Skeletal muscle tissue (tissue), 5 donors: ENCODE measurements around the gene PTPN18. TPM values are rescaled to one million over a fixed set of nuclear protein-coding genes. Genes with fewer than 3 reads are reported as not detected.
"Not testable (repeated sequence)": the region's sequence is repeated elsewhere in the genome, so short reads cannot be mapped to it uniquely, and the experiment has no call there.

Experiments used
- H3K27ac ChIP-seq: one replicate; pipeline ENCODE4 v1.7.0; 2013; ENCODE audit warnings: mild to moderate bottlenecking, low read depth, low read length, inconsistent platforms
- H3K27me3 ChIP-seq, 3 donors: one replicate each; pipeline ENCODE4 v1.7.0; 2013; ENCODE audit warnings: low read length in 3 of 3; ENCODE audit not compliant: control insufficient read depth in 3 of 3, insufficient read depth in 3 of 3
- H3K36me3 ChIP-seq, 3 donors: one replicate each; pipeline ENCODE4 v1.7.0; 2013; ENCODE audit warnings: low read length in 3 of 3; ENCODE audit not compliant: control insufficient read depth in 3 of 3, insufficient read depth in 3 of 3
- H3K4me1 ChIP-seq, 3 donors: one replicate each; pipeline ENCODE4 v1.7.0; 2013; ENCODE audit warnings: low read length in 3 of 3, mild to moderate bottlenecking in 3 of 3; ENCODE audit not compliant: control insufficient read depth in 3 of 3, insufficient read depth in 3 of 3
- H3K4me3 ChIP-seq, 3 donors: one replicate each; pipeline ENCODE4 v1.7.0; 2013; ENCODE audit warnings: low read length in 3 of 3
- H3K9ac ChIP-seq, 3 donors: one replicate each; pipeline ENCODE4 v1.7.0; 2013; ENCODE audit warnings: low read length in 3 of 3, mild to moderate bottlenecking in 3 of 3, moderate library complexity in 2 of 3, low read depth in 1 of 3
- H3K9me3 ChIP-seq, 3 donors: one replicate each; pipeline ENCODE4 v1.7.0; 2013; ENCODE audit warnings: low read length in 3 of 3; ENCODE audit not compliant: control insufficient read depth in 3 of 3
- small RNA-seq: library from RNA; depleted of rRNA; stranded (forward); fragments of <200 nt; gene quantifications from one replicate; pipeline ENCODE3, GENCODE V24; 2014
- total RNA-seq: library from RNA; depleted of rRNA; stranded (reverse); fragments of >200 nt; gene quantifications from one replicate; pipeline ENCODE4 v1.2.3, GENCODE V29; 2014
- donor health status: Osteomylitis.

Gene PTPN18
- total RNA-seq, 1 donor from 2014 or later, result 5.2 TPM

- not testable (repeated sequence) for H3K36me3 ChIP-seq, H3K9ac ChIP-seq, H3K27me3 ChIP-seq, H3K27ac ChIP-seq, H3K9me3 ChIP-seq, H3K4me3 ChIP-seq, H3K4me1 ChIP-seq
Measured at GRCh38 chr2:130418845-130419244, 63.0 kb downstream of the PTPN18 start.

Small RNAs within 50 kb of the gene (small RNA-seq; reads per million reads assigned to genes)
- not detected for gene AC132479.1

Other genes starting within 250 kb of the PTPN18 start
- not detected for gene POTEF, start 226.8 kb upstream of the PTPN18 start, total RNA-seq
- gene CCDC74B, start 210.9 kb upstream of the PTPN18 start, total RNA-seq, result not detected
- 6.8 TPM for gene SMPD4, start 174.5 kb upstream of the PTPN18 start, total RNA-seq
- gene MZT2B, start 173.8 kb upstream of the PTPN18 start, total RNA-seq, result 86.1 TPM
- not detected for gene TUBA3E, start 157.6 kb upstream of the PTPN18 start, total RNA-seq
- gene IMP4, start 13.2 kb upstream of the PTPN18 start, total RNA-seq, result 32.9 TPM
- gene POTEI, start 153.3 kb downstream of the PTPN18 start, total RNA-seq, result under 0.01 TPM
- not detected for gene CFC1B, start 165.2 kb downstream of the PTPN18 start, total RNA-seq
- gene CFC1, start 243.5 kb downstream of the PTPN18 start, total RNA-seq, result not detected